ENCODE data around the gene SPTBN5.

- TF ChIP-seq EZH2 (IDR thresholded peaks at IDR 0.05; ENCODE audit: low read length, unreplicated experiment) (no peak), CTCF (conservative IDR thresholded peaks at IDR 0.05; ENCODE audit: low read depth, low read length) (no peak)
These were observed 55.4 kb downstream of the SPTBN5 start, which contains the start of gene PLA2G4B for GRCh38 chr15:41838400-41838897.

Data from PC-3 (cell line).